ENCODE results near the gene TMEM91.
A peak's percentile ranks its signal among the peaks of the same experiment; 100 is the strongest.
"Not testable (repeated sequence)": the region's sequence is repeated elsewhere in the genome, so short reads cannot be mapped to it uniquely, and the experiment has no call there.

Gene TMEM91

GRCh38 chr19:41376241-41376997 is at the start of gene TMEM91:
Gene TMEM91, plus strand, starts transcription at chr19:41376533. Its CDS starts 1,777 bp downstream, at chr19:41378310.
- DNase-seq (ENCODE audit: low read depth) = no peak

DNA sequence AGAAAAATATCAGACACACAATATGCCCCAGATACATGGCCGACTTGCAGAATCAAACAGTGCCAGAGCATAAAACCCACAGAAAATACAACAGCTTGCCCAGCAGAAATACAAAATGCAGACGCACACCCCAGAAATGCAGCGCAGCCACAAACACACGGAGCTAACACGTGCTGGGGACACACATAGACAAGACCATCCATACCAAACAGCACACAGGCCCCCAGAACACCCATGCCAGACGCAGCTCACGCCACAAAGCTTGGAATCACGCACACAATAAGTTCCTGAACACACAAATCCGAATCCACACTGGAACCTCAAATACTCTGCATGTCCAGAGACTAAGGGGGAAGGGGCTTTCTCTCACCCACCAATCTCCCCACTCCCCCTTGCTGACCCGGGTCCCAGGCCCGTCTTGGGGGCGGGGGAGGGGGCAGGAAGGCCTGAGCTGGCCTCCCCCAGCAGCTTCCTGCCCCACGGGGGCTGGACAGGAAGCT is 49.2 kb upstream of the TMEM91 start:
- no peak for DNase-seq (ENCODE audit: low read depth)

GRCh38 chr19:41327576-41328156 is 48.7 kb upstream of the TMEM91 start:
- peak; percentile 62 for DNase-seq (ENCODE audit: low read depth)

GRCh38 chr19:41328157-41328841 is 48.0 kb upstream of the TMEM91 start:
- no peak for DNase-seq (ENCODE audit: low read depth)

- no peak for DNase-seq (ENCODE audit: low read depth)
Measured at GRCh38 chr19:41328842-41329225, 47.5 kb upstream of the TMEM91 start.

DNA sequence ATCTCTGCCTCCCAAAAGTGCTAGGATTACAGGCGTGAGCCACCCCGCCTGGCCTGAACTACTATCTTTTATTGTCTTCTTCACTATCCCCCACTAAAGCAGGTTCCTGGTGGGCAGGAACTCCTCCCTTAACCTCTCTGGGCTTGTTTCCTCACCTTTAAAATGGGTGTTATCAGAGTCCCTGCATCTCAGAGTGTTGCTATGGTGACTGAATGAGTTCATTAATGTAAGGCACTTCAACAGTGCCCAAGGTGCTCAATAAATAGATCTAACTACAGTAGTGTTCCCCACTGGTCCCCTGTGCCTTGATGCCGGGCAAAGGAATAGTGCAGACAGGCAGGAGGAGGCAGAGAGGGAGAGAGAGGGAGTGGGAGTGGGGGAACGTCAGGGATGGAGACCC is 45.9 kb upstream of the TMEM91 start:
- no peak for DNase-seq (ENCODE audit: low read depth)

- DNase-seq (ENCODE audit: low read depth) = no peak
Measured at GRCh38 chr19:41330946-41331678, 45.2 kb upstream of the TMEM91 start.

DNA sequence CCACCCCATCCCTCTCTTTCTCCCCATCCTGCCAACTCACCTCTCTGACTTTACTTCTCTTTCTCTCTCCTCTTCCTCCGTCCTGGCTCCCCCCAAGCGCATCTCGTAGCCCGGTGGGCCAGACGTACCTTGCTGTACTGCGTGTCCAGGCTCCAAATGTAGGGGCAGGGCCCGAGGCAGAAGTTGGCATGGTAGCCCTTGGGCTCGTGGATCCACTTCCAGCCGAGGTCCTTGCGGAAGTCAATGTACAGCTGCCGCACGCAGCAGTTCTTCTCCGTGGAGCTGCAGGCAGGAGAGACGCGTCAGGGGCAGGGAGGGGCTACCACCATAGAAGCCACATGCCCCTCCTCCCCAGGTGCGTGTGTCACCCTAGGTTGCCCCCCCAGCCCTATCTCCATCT is 44.3 kb upstream of the TMEM91 start:
- no peak for DNase-seq (ENCODE audit: low read depth)

DNA sequence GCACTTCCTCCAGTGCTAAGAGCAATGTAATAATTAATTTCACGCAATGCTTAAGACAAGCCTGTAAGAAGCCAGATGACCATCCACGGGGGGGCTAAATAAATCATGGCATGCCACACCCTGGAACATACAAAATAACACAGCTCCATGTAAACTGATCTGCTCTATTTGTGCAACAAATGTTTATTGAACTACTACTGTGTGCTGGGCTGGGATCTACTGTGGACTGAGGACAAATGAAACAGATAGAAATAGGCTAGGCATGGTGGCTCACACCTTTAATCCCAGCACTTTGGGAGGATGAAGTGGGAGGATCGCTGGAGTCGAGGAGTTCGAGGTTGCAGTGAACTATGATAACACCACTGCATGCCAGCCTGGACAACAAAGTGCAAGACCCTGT is 43.9 kb upstream of the TMEM91 start:
- no peak for DNase-seq (ENCODE audit: low read depth)

DNA sequence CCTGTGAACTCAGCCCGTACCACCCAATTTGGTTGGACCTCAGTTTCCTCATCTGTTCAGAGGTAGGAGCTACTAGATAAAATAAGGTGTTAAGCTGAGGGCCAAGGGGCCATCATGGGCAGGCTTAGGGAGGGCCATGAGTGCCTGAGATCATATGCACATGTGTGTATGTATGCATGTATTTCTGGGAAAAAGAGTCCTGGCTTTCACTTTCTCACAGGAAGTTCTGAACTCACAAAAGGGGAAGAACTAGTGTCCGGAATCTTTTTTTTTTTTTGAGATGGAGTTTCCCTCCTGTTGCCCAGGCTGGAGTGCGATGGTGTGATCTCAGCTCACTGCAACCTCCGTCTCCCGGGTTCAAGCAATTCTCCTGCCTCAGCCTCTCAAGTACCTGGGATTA is 41.5 kb upstream of the TMEM91 start:
- no peak for DNase-seq (ENCODE audit: low read depth)

- no peak for DNase-seq (ENCODE audit: low read depth)
Measured at GRCh38 chr19:41335467-41335866, 40.9 kb upstream of the TMEM91 start.

DNA sequence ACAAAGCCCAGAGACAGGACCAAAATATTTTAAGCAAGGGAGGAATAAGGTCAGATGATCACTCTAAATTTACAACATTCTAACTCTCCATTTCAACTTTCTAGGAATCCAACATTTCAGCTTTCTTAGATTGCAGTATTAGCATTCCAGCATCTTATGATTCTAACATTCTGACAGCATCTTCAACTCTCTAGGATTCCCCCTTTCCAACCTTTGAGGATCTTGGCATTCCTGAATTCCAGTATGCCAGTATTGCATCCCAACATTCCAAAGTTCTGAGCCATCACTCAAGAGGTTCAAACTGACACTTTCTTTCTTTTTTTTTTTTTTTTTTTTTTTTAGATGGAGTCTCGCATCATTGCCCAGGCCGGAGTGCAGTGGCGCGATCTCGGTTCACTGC is 36.4 kb upstream of the TMEM91 start:
- DNase-seq (ENCODE audit: low read depth) = no peak

- DNase-seq (ENCODE audit: low read depth) = no peak
Measured at GRCh38 chr19:41341669-41342490, 34.5 kb upstream of the TMEM91 start.

- no peak for DNase-seq (ENCODE audit: low read depth)
Measured at GRCh38 chr19:41344162-41344561, 32.2 kb upstream of the TMEM91 start.

GRCh38 chr19:41346916-41347315 is 29.4 kb upstream of the TMEM91 start:
- not testable (repeated sequence) for DNase-seq (ENCODE audit: low read depth)

- DNase-seq (ENCODE audit: low read depth) = no peak
Measured at GRCh38 chr19:41350735-41351338, 25.5 kb upstream of the TMEM91 start.

DNA sequence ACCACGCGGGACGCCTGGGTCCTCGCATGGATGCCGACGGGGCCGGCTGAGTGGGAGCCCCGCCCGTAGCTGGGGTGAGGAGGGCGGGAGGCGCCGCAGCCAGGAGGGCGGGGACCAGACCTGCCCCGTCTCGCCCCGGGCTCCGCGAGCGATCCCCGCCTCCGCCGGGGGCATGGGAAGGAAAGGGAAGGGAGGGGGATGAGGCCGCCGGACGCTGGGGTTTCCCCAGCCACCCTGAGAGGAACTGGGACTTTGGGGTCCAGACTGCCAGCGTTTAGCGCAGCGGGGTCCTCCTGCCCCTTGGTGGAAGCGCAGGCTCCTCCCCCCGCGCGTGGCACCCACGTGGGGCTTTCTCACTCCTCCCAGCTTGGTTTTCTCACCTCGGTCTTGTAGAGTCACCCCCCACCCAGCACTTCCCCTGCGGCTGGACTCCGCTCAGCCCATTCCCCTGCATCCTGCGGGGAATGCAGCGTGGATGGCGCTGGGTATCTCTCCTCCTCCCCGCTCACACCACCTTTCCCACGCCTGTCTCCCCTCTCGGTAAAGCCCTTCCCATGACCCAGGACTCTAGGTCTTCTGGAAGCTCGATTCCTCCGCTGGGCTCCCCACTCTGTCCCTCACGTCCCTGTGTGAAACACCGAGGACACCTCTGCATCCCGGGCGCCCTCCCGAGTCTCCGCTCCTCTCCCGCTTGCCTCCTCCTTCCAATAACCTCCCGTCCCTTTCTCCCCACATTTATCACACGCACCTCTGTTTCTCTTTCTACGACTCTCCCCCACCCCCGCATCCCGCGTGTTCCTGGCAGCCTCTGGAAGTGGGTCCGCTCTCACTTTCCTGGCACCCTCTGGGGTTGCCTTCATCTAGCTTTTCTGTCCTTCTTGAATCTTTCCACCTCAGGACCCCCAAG is 24.7 kb upstream of the TMEM91 start:
- peak; percentile 67 for DNase-seq (ENCODE audit: low read depth)

DNA sequence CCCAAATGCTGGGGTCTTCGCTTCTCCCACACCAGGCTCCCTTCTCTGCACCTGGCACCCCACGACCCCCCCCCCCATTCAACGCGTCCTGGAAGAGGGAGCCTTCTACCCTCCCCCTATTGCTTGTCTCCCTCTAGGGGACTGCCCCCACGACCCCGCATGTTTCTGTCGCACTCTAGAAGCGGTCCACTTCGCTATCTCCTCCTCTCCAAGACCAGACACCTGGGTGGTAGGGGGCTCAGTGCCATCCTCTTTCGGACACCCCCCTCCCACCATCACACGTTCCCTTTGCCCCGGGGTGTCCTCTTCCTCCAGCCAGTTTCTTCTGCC is 24.1 kb upstream of the TMEM91 start:
- DNase-seq (ENCODE audit: low read depth) = no peak

DNA sequence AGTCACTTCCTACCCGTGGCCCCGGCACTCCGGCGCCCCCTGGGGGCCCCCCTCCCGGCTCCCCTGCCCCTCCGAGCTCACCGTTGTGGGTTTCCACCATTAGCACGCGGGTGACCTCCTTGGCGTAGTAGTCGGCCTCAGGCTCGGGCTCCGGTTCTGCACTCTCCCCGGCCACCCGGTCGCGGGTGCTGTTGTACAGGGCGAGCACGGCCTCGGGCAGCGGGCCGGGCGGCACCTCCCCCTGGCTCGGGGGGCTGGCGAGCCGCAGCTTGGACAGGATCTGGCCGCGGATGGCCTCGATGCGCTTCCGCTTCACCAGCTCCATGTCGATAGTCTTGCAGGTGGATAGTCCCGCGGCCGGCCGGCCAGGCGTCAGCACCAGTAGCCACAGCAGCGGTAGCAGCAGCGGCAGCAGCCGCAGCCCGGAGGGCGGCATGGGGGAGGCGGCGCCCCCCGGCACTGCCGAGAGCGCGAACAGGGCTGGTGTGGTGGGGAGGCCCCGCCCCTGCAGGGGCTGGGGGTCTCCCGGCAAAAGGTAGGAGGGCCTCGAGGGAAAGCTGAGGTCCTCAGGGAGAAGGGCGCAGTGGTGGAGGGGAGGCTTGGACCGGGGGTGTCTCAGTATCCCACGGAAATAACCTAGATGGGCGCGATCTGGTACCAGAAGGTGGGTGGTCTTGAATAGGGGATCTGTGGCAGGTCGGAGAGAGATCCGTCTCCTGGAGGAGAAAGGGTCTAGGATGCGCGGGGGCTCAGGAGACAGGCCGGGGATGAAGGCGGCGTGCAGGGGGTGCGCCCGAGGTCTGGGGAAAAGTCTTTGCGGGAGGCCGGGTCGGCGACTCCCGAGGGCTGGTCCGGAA is 23.5 kb upstream of the TMEM91 start:
- DNase-seq (ENCODE audit: low read depth) = peak; percentile 48

Data from stimulated activated CD8-positive, alpha-beta memory T cell treated with anti-CD3 and anti-CD28 coated beads, Interleukin-15, amount 100 ng/mL, for 24 hours (primary cell).